Activated CD4-positive, alpha-beta memory T cell treated with anti-CD3 and anti-CD28 coated beads for 36 hours (primary cell): ENCODE results near the gene SERF2. TPM values are rescaled to one million over a fixed set of nuclear protein-coding genes. Genes with fewer than 3 reads are reported as not detected.
"Not testable (repeated sequence)": the region's sequence is repeated elsewhere in the genome, so short reads cannot be mapped to it uniquely, and the experiment has no call there.

Experiments
- CTCF ChIA-PET: fragments of 350-600 bp; sonication (Branson Sonifier 250); formaldehyde crosslinking; loops from one replicate; lab custom pipeline; 2021; ENCODE audit warnings: antibody characterized with exemption, inconsistent platforms; lab: Charles Lee
- POLR2A ChIA-PET: fragments of 350-600 bp; sonication (Branson Sonifier 250); formaldehyde crosslinking; loops from one replicate; lab custom pipeline; 2021; ENCODE audit warnings: antibody characterized with exemption; lab: Charles Lee
- DNase-seq: peaks from one replicate; pipeline ENCODE4 v3.0.0-alpha.2; 2020
- H3K27ac Mint-ChIP-seq: one replicate; pipeline ENCODE4 v1.8.0; 2021; ENCODE audit warnings: mixed read lengths
- H3K27me3 Mint-ChIP-seq: one replicate; pipeline ENCODE4 v1.8.0; 2021; ENCODE audit warnings: mixed read lengths
- H3K36me3 Mint-ChIP-seq: one replicate; pipeline ENCODE4 v1.8.0; 2021; ENCODE audit warnings: mixed read lengths
- H3K4me1 Mint-ChIP-seq: one replicate; pipeline ENCODE4 v1.8.0; 2021; ENCODE audit warnings: low read depth, mixed read lengths
- H3K4me3 Mint-ChIP-seq: one replicate; pipeline ENCODE4 v1.8.0; 2021; ENCODE audit warnings: mild to moderate bottlenecking, mixed read lengths
- H3K9me3 Mint-ChIP-seq: one replicate; pipeline ENCODE4 v1.8.0; 2021; ENCODE audit warnings: mixed read lengths
- intact Hi-C: fragments of 100-400 bp; cut with micrococcal nuclease; formaldehyde crosslinking; loops from one replicate; pipeline ENCODE4 v1.15.1; 2023
- total RNA-seq, 2 experiments: library from RNA; stranded (reverse); gene quantifications; one replicate each; pipeline ENCODE4 v1.2.3, GENCODE V29; 2021

Gene SERF2
- total RNA-seq = 100 to 1,000 TPM; 787 to 817 TPM

GRCh38 chr15:43791993-43792760 is at the start of gene SERF2:
Gene SERF2 (plus strand): TSS chr15:43792320. CDS start chr15:43792377, 57 bp downstream.
- Mint-ChIP-seq H3K9me3 (no peaks in the 10 kb centered on the region), H3K4me1 (peaks cover 38% of the 10 kb centered on the region), H3K27me3 (no peaks in the 10 kb centered on the region), H3K36me3 (peaks cover 44% of the 10 kb centered on the region), H3K27ac (peak within 1 kb of the TSS; percentile 96), H3K4me3 (peak within 1 kb of the TSS; percentile 95)
- POLR2A ChIA-PET = interaction anchor here (0.8 to 4.5 kb wide), 6 partner anchors 8 to 46 kb away, joined by 5 to 21 read pairs (median 10); partner anchors contain the start of genes ELL3, HYPK, MFAP1 and PDIA3
- intact Hi-C loops = loop anchor here (1.0 to 2.0 kb wide), 4 partner anchors 8 to 43 kb away; partner anchors contain the start of genes HYPK, MFAP1 and SERINC4
- CTCF ChIA-PET = interaction anchor here (1.1 to 1.8 kb wide), 3 partner anchors 15 to 22 kb away, joined by 3 to 15 read pairs (median 5); partner anchors contain the start of gene ELL3
- peak; percentile 100 for DNase-seq

- not testable (repeated sequence) for H3K36me3 Mint-ChIP-seq, H3K9me3 Mint-ChIP-seq, H3K27me3 Mint-ChIP-seq
- CTCF ChIA-PET = interaction anchor here (1.9 kb wide), 1 partner anchor 31 kb away, joined by 5 read pairs; no protein-coding TSS in a partner anchor
- DNase-seq = peak; percentile 92
- Mint-ChIP-seq H3K27ac (peak within 1 kb of the TSS; percentile 96), H3K4me1 (peaks cover 24% of the 10 kb centered on the region), H3K4me3 (peak within 1 kb of the TSS; percentile 97)
- POLR2A ChIA-PET = interaction anchor here (0.7 to 1.9 kb wide), 5 partner anchors 14 to 236 kb away, joined by 3 to 5 read pairs (median 4); partner anchors contain the start of gene MFAP1
- intact Hi-C loops = loop anchor here (5.0 to 10.0 kb wide), 3 partner anchors 232 to 541 kb away; partner anchors contain the start of genes GOLM2, LCMT2 and MAP1A
Measured at GRCh38 chr15:43746245-43746902, 45.7 kb upstream of the SERF2 start, which contains the start of gene PDIA3. Gene PDIA3 (plus strand): TSS chr15:43746438. CDS start chr15:43746540, 102 bp downstream.

GRCh38 chr15:43746903-43747309 is 45.2 kb upstream of the SERF2 start:
- Mint-ChIP-seq H3K4me3 (peak overlapping the region; percentile 97), H3K27ac (peak overlapping the region; percentile 96), H3K4me1 (peaks cover 29% of the 10 kb centered on the region)
- peak; percentile 41 for DNase-seq
- CTCF ChIA-PET = interaction anchor here (1.9 kb wide), 1 partner anchor 31 kb away, joined by 5 read pairs; no protein-coding TSS in a partner anchor
- POLR2A ChIA-PET = interaction anchor here (0.7 to 1.9 kb wide), 4 partner anchors 46 to 237 kb away, joined by 3 to 5 read pairs (median 4); partner anchors contain the start of gene MFAP1
- intact Hi-C loops = loop anchor here (5.0 to 10.0 kb wide), 3 partner anchors 232 to 540 kb away; partner anchors contain the start of genes GOLM2, LCMT2 and MAP1A
- H3K9me3 Mint-ChIP-seq, H3K27me3 Mint-ChIP-seq, H3K36me3 Mint-ChIP-seq: not testable (repeated sequence)

GRCh38 chr15:43748376-43748775 is 43.7 kb upstream of the SERF2 start:
- Mint-ChIP-seq H3K9me3 (no peaks in the 10 kb centered on the region), H3K4me3 (peak overlapping the region; percentile 97), H3K4me1 (peaks cover 40% of the 10 kb centered on the region), H3K27me3 (no peaks in the 10 kb centered on the region), H3K36me3 (peaks cover 13% of the 10 kb centered on the region), H3K27ac (peak overlapping the region; percentile 96)
- CTCF ChIA-PET = interaction anchor here (1.9 kb wide), 1 partner anchor 29 kb away, joined by 5 read pairs; no protein-coding TSS in a partner anchor
- POLR2A ChIA-PET = no interaction called here
- DNase-seq = no peak
- intact Hi-C loops = loop anchor here (2.0 to 10.0 kb wide), 6 partner anchors 28 to 539 kb away; partner anchors contain the start of genes ELL3, GOLM2, LCMT2 and MAP1A

- Mint-ChIP-seq H3K27ac (peak overlapping the region; percentile 81), H3K4me1 (peaks cover 41% of the 10 kb centered on the region), H3K27me3 (no peaks in the 10 kb centered on the region), H3K4me3 (peak overlapping the region; percentile 68), H3K36me3 (peaks cover 22% of the 10 kb centered on the region), H3K9me3 (no peaks in the 10 kb centered on the region)
- CTCF ChIA-PET = interaction anchor here (2.1 kb wide), 1 partner anchor 27 kb away, joined by 11 read pairs; the partner anchor contains the start of gene ELL3
- DNase-seq = peak; percentile 70
- intact Hi-C loops = loop anchor here (2.0 to 10.0 kb wide), 6 partner anchors 27 to 537 kb away; partner anchors contain the start of genes ELL3, GOLM2, LCMT2 and MAP1A
- POLR2A ChIA-PET = interaction anchor here (0.6 to 1.8 kb wide), 6 partner anchors 27 to 593 kb away, joined by 3 to 7 read pairs (median 3); partner anchors contain the start of genes ELL3, HYPK, MFAP1 and SERINC4
Measured at GRCh38 chr15:43749690-43750345, 42.3 kb upstream of the SERF2 start.

GRCh38 chr15:43751885-43752284 is 40.2 kb upstream of the SERF2 start:
- Mint-ChIP-seq H3K27ac (no peak overlapping the region), H3K4me1 (peaks cover 41% of the 10 kb centered on the region), H3K4me3 (no peak overlapping the region), H3K36me3 (peaks cover 32% of the 10 kb centered on the region), H3K9me3 (no peaks in the 10 kb centered on the region), H3K27me3 (no peaks in the 10 kb centered on the region)
- intact Hi-C loops = loop anchor here (2.0 kb wide), 1 partner anchor 17 kb away; no protein-coding TSS in a partner anchor
- POLR2A ChIA-PET = no interaction called here
- no peak for DNase-seq
- CTCF ChIA-PET = interaction anchor here (1.2 kb wide), 1 partner anchor 18 kb away, joined by 3 read pairs; no protein-coding TSS in a partner anchor

GRCh38 chr15:43762824-43763223 is 29.3 kb upstream of the SERF2 start:
- CTCF ChIA-PET = no interaction called here
- H3K27me3 Mint-ChIP-seq = no peaks in the 10 kb centered on the region
- no peaks in the 10 kb centered on the region for H3K4me1 Mint-ChIP-seq
- DNase-seq = no peak
- intact Hi-C loops = no loop called here
- H3K4me3 Mint-ChIP-seq = no peak overlapping the region
- H3K36me3 Mint-ChIP-seq = peaks cover 48% of the 10 kb centered on the region
- H3K9me3 Mint-ChIP-seq = no peaks in the 10 kb centered on the region
- POLR2A ChIA-PET = interaction anchor here (2.7 kb wide), 1 partner anchor 13 kb away, joined by 10 read pairs; the partner anchor contains the start of gene ELL3
- peak overlapping the region; percentile 3 for H3K27ac Mint-ChIP-seq

- Mint-ChIP-seq H3K36me3 (peaks cover 53% of the 10 kb centered on the region), H3K27ac (no peak overlapping the region), H3K9me3 (no peaks in the 10 kb centered on the region), H3K4me3 (no peak overlapping the region), H3K4me1 (no peaks in the 10 kb centered on the region), H3K27me3 (no peaks in the 10 kb centered on the region)
- no peak for DNase-seq
- POLR2A ChIA-PET = interaction anchor here (2.7 kb wide), 1 partner anchor 12 kb away, joined by 10 read pairs; the partner anchor contains the start of gene ELL3
- intact Hi-C loops = no loop called here
- CTCF ChIA-PET = no interaction called here
Measured at GRCh38 chr15:43763819-43764446, 28.2 kb upstream of the SERF2 start.

GRCh38 chr15:43769584-43770228 is 22.4 kb upstream of the SERF2 start:
- Mint-ChIP-seq H3K4me3 (no peak overlapping the region), H3K36me3 (peaks cover 58% of the 10 kb centered on the region), H3K27me3 (no peaks in the 10 kb centered on the region), H3K27ac (peak overlapping the region; percentile 33), H3K9me3 (no peaks in the 10 kb centered on the region), H3K4me1 (no peaks in the 10 kb centered on the region)
- ChIA-PET CTCF (interaction anchor here (0.7 to 2.3 kb wide), 9 partner anchors 10 to 394 kb away, joined by 3 to 13 read pairs (median 3); no protein-coding TSS in a partner anchor), POLR2A (no interaction called here)
- peak; percentile 71 for DNase-seq
- intact Hi-C loops = loop anchor here (2.0 kb wide), 1 partner anchor 17 kb away; no protein-coding TSS in a partner anchor

- H3K27me3 Mint-ChIP-seq = no peaks in the 10 kb centered on the region
Measured at GRCh38 chr15:43771816-43772215, 20.3 kb upstream of the SERF2 start.

More at GRCh38 chr15:43771816-43772215, 20.3 kb upstream of the SERF2 start:
- peaks cover 43% of the 10 kb centered on the region for H3K36me3 Mint-ChIP-seq
- ChIA-PET CTCF (interaction anchor here (0.8 to 2.3 kb wide), 2 partner anchors 19 to 256 kb away, joined by 3 to 13 read pairs; no protein-coding TSS in a partner anchor), POLR2A (no interaction called here)
- intact Hi-C loops = no loop called here
- no peak overlapping the region for H3K27ac Mint-ChIP-seq
- H3K4me3 Mint-ChIP-seq = no peak overlapping the region
- DNase-seq = no peak
- H3K9me3 Mint-ChIP-seq = no peaks in the 10 kb centered on the region
- H3K4me1 Mint-ChIP-seq = peaks cover 8% of the 10 kb centered on the region
